ENCODE measurements around the gene PRKN.
"Not testable (repeated sequence)": the region's sequence is repeated elsewhere in the genome, so short reads cannot be mapped to it uniquely, and the experiment has no call there.

PRKN gene

GRCh38 chr6:161349886-161350285, 1377.7 kb downstream of the PRKN start:
- Histone ChIP-seq H3K9me3 (ENCODE audit: control insufficient read depth, insufficient read depth, low read length) (no peaks in the 10 kb centered on the region), H3K4me1 (ENCODE audit: insufficient read depth, low read length) (no peaks in the 10 kb centered on the region), H3K36me3 (ENCODE audit: insufficient read depth, low read length) (no peaks in the 10 kb centered on the region), H3K9ac (ENCODE audit: low read depth, low read length) (no peak overlapping the region)

GRCh38 chr6:161348628-161348994, 1379.0 kb downstream of the PRKN start:
- Histone ChIP-seq H3K9me3 (ENCODE audit: control insufficient read depth, insufficient read depth, low read length) (no peaks in the 10 kb centered on the region), H3K9ac (ENCODE audit: low read depth, low read length) (no peak overlapping the region), H3K36me3 (ENCODE audit: insufficient read depth, low read length) (no peaks in the 10 kb centered on the region), H3K4me1 (ENCODE audit: insufficient read depth, low read length) (no peaks in the 10 kb centered on the region)

GRCh38 chr6:161347988-161348627, 1379.5 kb downstream of the PRKN start:
- H3K9me3 ChIP-seq (ENCODE audit: control insufficient read depth, insufficient read depth, low read length), result no peaks in the 10 kb centered on the region

GRCh38 chr6:161347125-161347524, 1380.4 kb downstream of the PRKN start:
- H3K4me1 ChIP-seq (ENCODE audit: insufficient read depth, low read length), result no peaks in the 10 kb centered on the region
- H3K36me3 ChIP-seq (ENCODE audit: insufficient read depth, low read length), result no peaks in the 10 kb centered on the region
- no peak overlapping the region for H3K9ac ChIP-seq (ENCODE audit: low read depth, low read length)
- no peaks in the 10 kb centered on the region for H3K9me3 ChIP-seq (ENCODE audit: control insufficient read depth, insufficient read depth, low read length)

More at GRCh38 chr6:161347988-161348627, 1379.5 kb downstream of the PRKN start:
- Histone ChIP-seq H3K36me3 (ENCODE audit: insufficient read depth, low read length) (no peaks in the 10 kb centered on the region), H3K9ac (ENCODE audit: low read depth, low read length) (no peak overlapping the region), H3K4me1 (ENCODE audit: insufficient read depth, low read length) (no peaks in the 10 kb centered on the region)

GRCh38 chr6:161346717-161347116, 1380.8 kb downstream of the PRKN start:
- no peaks in the 10 kb centered on the region for H3K36me3 ChIP-seq (ENCODE audit: insufficient read depth, low read length)
- H3K9ac ChIP-seq (ENCODE audit: low read depth, low read length), result no peak overlapping the region

GRCh38 chr6:161344626-161345025, 1382.9 kb downstream of the PRKN start:
- Histone ChIP-seq H3K36me3 (ENCODE audit: insufficient read depth, low read length) (no peaks in the 10 kb centered on the region), H3K9ac (ENCODE audit: low read depth, low read length) (no peak overlapping the region), H3K4me1 (ENCODE audit: insufficient read depth, low read length) (no peaks in the 10 kb centered on the region), H3K9me3 (ENCODE audit: control insufficient read depth, insufficient read depth, low read length) (no peaks in the 10 kb centered on the region)

More at GRCh38 chr6:161346717-161347116, 1380.8 kb downstream of the PRKN start:
- Histone ChIP-seq H3K9me3 (ENCODE audit: control insufficient read depth, insufficient read depth, low read length) (no peaks in the 10 kb centered on the region), H3K4me1 (ENCODE audit: insufficient read depth, low read length) (no peaks in the 10 kb centered on the region)

- H3K36me3 ChIP-seq (ENCODE audit: insufficient read depth, low read length), result no peaks in the 10 kb centered on the region
- H3K9ac ChIP-seq (ENCODE audit: low read depth, low read length), result no peak overlapping the region
- no peaks in the 10 kb centered on the region for H3K9me3 ChIP-seq (ENCODE audit: control insufficient read depth, insufficient read depth, low read length)
- no peaks in the 10 kb centered on the region for H3K4me1 ChIP-seq (ENCODE audit: insufficient read depth, low read length)
These were observed 1385.5 kb downstream of the PRKN start for GRCh38 chr6:161342039-161342438.

GRCh38 chr6:161341638-161342037, 1385.9 kb downstream of the PRKN start:
- no peaks in the 10 kb centered on the region for H3K36me3 ChIP-seq (ENCODE audit: insufficient read depth, low read length)
- H3K9ac ChIP-seq (ENCODE audit: low read depth, low read length), result no peak overlapping the region
- no peaks in the 10 kb centered on the region for H3K9me3 ChIP-seq (ENCODE audit: control insufficient read depth, insufficient read depth, low read length)
- no peaks in the 10 kb centered on the region for H3K4me1 ChIP-seq (ENCODE audit: insufficient read depth, low read length)

- no peaks in the 10 kb centered on the region; the same call in 1 of the 2 replicates for H3K9me3 ChIP-seq (ENCODE audit: control insufficient read depth, insufficient read depth, low read length)
- H3K9ac ChIP-seq (ENCODE audit: low read depth, low read length), result no peak overlapping the region
- H3K36me3 ChIP-seq (ENCODE audit: insufficient read depth, low read length), result no peaks in the 10 kb centered on the region
- no peaks in the 10 kb centered on the region for H3K4me1 ChIP-seq (ENCODE audit: insufficient read depth, low read length)
These were observed 1389.6 kb downstream of the PRKN start for GRCh38 chr6:161338015-161338414.

GRCh38 chr6:161336479-161336878, 1391.1 kb downstream of the PRKN start:
- Histone ChIP-seq H3K36me3 (ENCODE audit: insufficient read depth, low read length) (no peaks in the 10 kb centered on the region), H3K4me1 (ENCODE audit: insufficient read depth, low read length) (no peaks in the 10 kb centered on the region), H3K9me3 (ENCODE audit: control insufficient read depth, insufficient read depth, low read length) (no peaks in the 10 kb centered on the region; the same call in 1 of the 2 replicates), H3K9ac (ENCODE audit: low read depth, low read length) (no peak overlapping the region)

GRCh38 chr6:161333410-161333809, 1394.2 kb downstream of the PRKN start:
- no peaks in the 10 kb centered on the region for H3K4me1 ChIP-seq (ENCODE audit: insufficient read depth, low read length)
- no peak overlapping the region for H3K9ac ChIP-seq (ENCODE audit: low read depth, low read length)
- H3K36me3 ChIP-seq (ENCODE audit: insufficient read depth, low read length), result no peaks in the 10 kb centered on the region
- peaks cover 3% of the 10 kb centered on the region for H3K9me3 ChIP-seq (ENCODE audit: control insufficient read depth, insufficient read depth, low read length)

- not testable (repeated sequence) for H3K36me3 ChIP-seq (ENCODE audit: insufficient read depth, low read length); H3K9ac ChIP-seq (ENCODE audit: low read depth, low read length); H3K9me3 ChIP-seq (ENCODE audit: control insufficient read depth, insufficient read depth, low read length); H3K4me1 ChIP-seq (ENCODE audit: insufficient read depth, low read length)
These were observed 1396.0 kb downstream of the PRKN start for GRCh38 chr6:161331402-161332081.

- Histone ChIP-seq H3K9me3 (ENCODE audit: control insufficient read depth, insufficient read depth, low read length) (peaks cover 10% of the 10 kb centered on the region), H3K36me3 (ENCODE audit: insufficient read depth, low read length) (no peaks in the 10 kb centered on the region), H3K4me1 (ENCODE audit: insufficient read depth, low read length) (no peaks in the 10 kb centered on the region), H3K9ac (ENCODE audit: low read depth, low read length) (no peak overlapping the region)
These were observed 1400.1 kb downstream of the PRKN start for GRCh38 chr6:161327360-161327953.

GRCh38 chr6:161319231-161319630, 1408.3 kb downstream of the PRKN start:
- H3K36me3 ChIP-seq (ENCODE audit: insufficient read depth, low read length), result no peaks in the 10 kb centered on the region
- H3K9me3 ChIP-seq (ENCODE audit: control insufficient read depth, insufficient read depth, low read length), result no peaks in the 10 kb centered on the region
- H3K9ac ChIP-seq (ENCODE audit: low read depth, low read length), result no peak overlapping the region
- H3K4me1 ChIP-seq (ENCODE audit: insufficient read depth, low read length), result no peaks in the 10 kb centered on the region

GRCh38 chr6:161318456-161318855, 1409.1 kb downstream of the PRKN start:
- H3K4me1 ChIP-seq (ENCODE audit: insufficient read depth, low read length), result no peaks in the 10 kb centered on the region
- no peaks in the 10 kb centered on the region for H3K9me3 ChIP-seq (ENCODE audit: control insufficient read depth, insufficient read depth, low read length)
- no peak overlapping the region for H3K9ac ChIP-seq (ENCODE audit: low read depth, low read length)
- H3K36me3 ChIP-seq (ENCODE audit: insufficient read depth, low read length), result no peaks in the 10 kb centered on the region
